Ascending aorta (tissue), 2 donors: ENCODE measurements around the gene INO80E. TPM values are rescaled to one million over a fixed set of nuclear protein-coding genes. Genes with fewer than 3 reads are reported as not detected.
A peak's percentile ranks its signal among the peaks of the same experiment; 100 is the strongest.

Experiments
- DNase-seq, 2 donors: peaks; one replicate each; pipeline ENCODE4 v3.0.0-alpha.2; 2019; ENCODE audit warnings: low spot score in 2 of 2
- H3K27ac ChIP-seq, 2 donors: fragments of 200-600 bp; sonication (generic); one replicate each; pipeline ENCODE4 v1.5.1; 2016 to 2017; ENCODE audit warnings: mild to moderate bottlenecking in 1 of 2
- H3K27me3 ChIP-seq: fragments of 200-600 bp; sonication (generic); one replicate; pipeline ENCODE4 v1.5.1; 2017
- H3K36me3 ChIP-seq, 2 donors: fragments of 200-600 bp; sonication (generic); one replicate each; pipeline ENCODE4 v1.5.1; 2016
- H3K4me1 ChIP-seq, 2 donors: fragments of 200-600 bp; sonication (generic); one replicate each; pipeline ENCODE4 v1.5.1; 2016 to 2017; ENCODE audit warnings: mild to moderate bottlenecking in 1 of 2
- H3K4me3 ChIP-seq, 2 donors: fragments of 200-600 bp; sonication (generic); one replicate each; pipeline ENCODE4 v1.5.1; 2016 to 2017; ENCODE audit warnings: mild to moderate bottlenecking in 1 of 2
- H3K9me3 ChIP-seq, 2 donors: fragments of 200-600 bp; sonication (generic); one replicate each; pipeline ENCODE4 v1.5.1; 2016
- intact Hi-C: fragments of 100-400 bp; cut with DNase I; formaldehyde crosslinking; loops from one replicate; pipeline ENCODE4 v1.15.1; 2023
- total RNA-seq: library from RNA; depleted of rRNA; stranded (reverse); fragments of >200 nt; gene quantifications from one replicate; pipeline ENCODE4 v1.1.0, GENCODE V29; 2016
- TF ChIP-seq, protein P1 (sequence below), 3 experiments: fragments of 200-600 bp in 2 of 3; fragments of 450-650 bp in 1 of 3; sonication (generic) in 2 of 3; IDR thresholded peaks; one replicate each; pipeline ENCODE4 v1.5.1; 2016 to 2019; ENCODE audit warnings: antibody characterized with exemption in 3 of 3, mild to moderate bottlenecking in 1 of 3, moderate library complexity in 1 of 3

INO80E gene
- total RNA-seq, 1 donor from 2014 or later: 44.1 TPM

DNA sequence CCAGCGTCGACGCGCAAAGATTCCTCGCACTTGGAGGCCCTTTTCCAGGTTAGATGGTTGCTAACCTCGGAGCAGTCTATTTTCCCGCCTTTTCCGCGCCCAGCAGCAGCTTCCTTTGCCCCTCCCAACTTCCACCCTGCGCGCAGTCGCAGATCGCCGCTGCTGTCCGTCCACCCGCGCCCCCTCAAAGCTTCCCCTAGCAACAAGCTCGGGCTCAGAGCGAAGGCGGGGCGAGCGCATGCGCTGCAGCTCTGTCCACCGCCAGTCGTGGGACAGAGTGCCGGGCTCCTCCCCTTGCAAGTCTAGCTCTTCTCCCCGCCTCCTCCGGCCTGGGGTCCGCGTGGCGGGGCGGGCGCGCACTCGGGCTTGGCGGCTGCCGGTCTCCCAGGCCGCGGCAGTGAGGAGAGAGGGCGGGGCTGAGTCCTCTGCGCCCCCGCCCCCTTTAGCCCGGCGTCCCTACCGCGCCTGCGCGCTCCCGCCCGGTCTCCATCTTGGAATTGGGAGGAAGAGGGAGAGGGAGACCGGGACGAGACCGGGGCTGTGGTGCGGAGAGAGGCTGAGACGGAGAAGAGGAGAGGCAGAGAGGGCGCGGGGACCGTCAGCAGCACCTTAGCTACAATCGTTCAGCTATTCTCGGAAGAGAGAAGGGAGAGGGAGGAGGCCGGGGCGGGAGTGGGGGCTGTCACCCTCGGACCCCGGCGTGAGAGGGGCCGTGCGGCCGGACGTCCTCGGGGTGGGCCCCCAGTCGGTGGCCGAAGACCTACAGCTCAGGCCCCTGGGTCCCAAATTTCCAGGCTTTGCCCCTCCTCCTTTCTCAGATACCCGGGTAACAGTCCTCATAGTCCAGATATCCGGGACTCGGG is 22.4 kb upstream of the INO80E start, which contains the start of gene TAOK2:
TAOK2 (plus strand) TSS at position 485 of the 863 bp plus-strand sequence. CDS start 3,905 bp downstream, outside the sequence.
- H3K36me3 ChIP-seq: peaks cover 25 to 34% of the 10 kb centered on the region in 2 donors
- TF ChIP-seq, protein P1, sequence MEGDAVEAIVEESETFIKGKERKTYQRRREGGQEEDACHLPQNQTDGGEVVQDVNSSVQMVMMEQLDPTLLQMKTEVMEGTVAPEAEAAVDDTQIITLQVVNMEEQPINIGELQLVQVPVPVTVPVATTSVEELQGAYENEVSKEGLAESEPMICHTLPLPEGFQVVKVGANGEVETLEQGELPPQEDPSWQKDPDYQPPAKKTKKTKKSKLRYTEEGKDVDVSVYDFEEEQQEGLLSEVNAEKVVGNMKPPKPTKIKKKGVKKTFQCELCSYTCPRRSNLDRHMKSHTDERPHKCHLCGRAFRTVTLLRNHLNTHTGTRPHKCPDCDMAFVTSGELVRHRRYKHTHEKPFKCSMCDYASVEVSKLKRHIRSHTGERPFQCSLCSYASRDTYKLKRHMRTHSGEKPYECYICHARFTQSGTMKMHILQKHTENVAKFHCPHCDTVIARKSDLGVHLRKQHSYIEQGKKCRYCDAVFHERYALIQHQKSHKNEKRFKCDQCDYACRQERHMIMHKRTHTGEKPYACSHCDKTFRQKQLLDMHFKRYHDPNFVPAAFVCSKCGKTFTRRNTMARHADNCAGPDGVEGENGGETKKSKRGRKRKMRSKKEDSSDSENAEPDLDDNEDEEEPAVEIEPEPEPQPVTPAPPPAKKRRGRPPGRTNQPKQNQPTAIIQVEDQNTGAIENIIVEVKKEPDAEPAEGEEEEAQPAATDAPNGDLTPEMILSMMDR (IDR thresholded peaks at IDR 0.05): no peak
- intact Hi-C loops: loop anchor here (1.0 to 5.0 kb wide), 5 partner anchors 12 to 166 kb away; partner anchors contain the start of genes CDIPT, INO80E, KCTD13 and MAZ
- peak within 1 kb of the TSS; percentile 85 to 90 for H3K27ac ChIP-seq
- no peaks in the 10 kb centered on the region for H3K27me3 ChIP-seq
- no peaks in the 10 kb centered on the region for H3K9me3 ChIP-seq
- DNase-seq: peak; percentile 94 to 99
- peaks cover 12 to 24% of the 10 kb centered on the region in 2 donors for H3K4me1 ChIP-seq
- peak within 1 kb of the TSS; percentile 80 to 93 for H3K4me3 ChIP-seq

GRCh38 chr16:29974291-29975133 is 21.5 kb upstream of the INO80E start:
- Histone ChIP-seq H3K27me3 (no peaks in the 10 kb centered on the region), H3K27ac (peak overlapping the region; percentile 85 to 90), H3K4me1 (peaks cover 12 to 24% of the 10 kb centered on the region in 2 donors), H3K36me3 (peaks cover 25 to 36% of the 10 kb centered on the region in 2 donors), H3K9me3 (no peaks in the 10 kb centered on the region), H3K4me3 (peak overlapping the region; percentile 80 to 93)
- intact Hi-C loops: loop anchor here (5.0 kb wide), 2 partner anchors 112 to 167 kb away; partner anchors contain the start of genes CDIPT and MAZ
- no peak for DNase-seq
- TF ChIP-seq, protein P1 (IDR thresholded peaks at IDR 0.05): no peak

- peak overlapping the region; percentile 80 to 93 for H3K4me3 ChIP-seq
- no peak for DNase-seq
- H3K4me1 ChIP-seq: peaks cover 12 to 24% of the 10 kb centered on the region in 2 donors
- intact Hi-C loops: no loop called here
- peaks cover 24 to 37% of the 10 kb centered on the region in 2 donors for H3K36me3 ChIP-seq
- H3K27me3 ChIP-seq: no peaks in the 10 kb centered on the region
- TF ChIP-seq, protein P1 (IDR thresholded peaks at IDR 0.05): no peak
- H3K9me3 ChIP-seq: no peaks in the 10 kb centered on the region
- peak overlapping the region in 1 of 2 donors; percentile 90 for H3K27ac ChIP-seq
Observed at GRCh38 chr16:29975134-29975538, 20.9 kb upstream of the INO80E start.

DNA sequence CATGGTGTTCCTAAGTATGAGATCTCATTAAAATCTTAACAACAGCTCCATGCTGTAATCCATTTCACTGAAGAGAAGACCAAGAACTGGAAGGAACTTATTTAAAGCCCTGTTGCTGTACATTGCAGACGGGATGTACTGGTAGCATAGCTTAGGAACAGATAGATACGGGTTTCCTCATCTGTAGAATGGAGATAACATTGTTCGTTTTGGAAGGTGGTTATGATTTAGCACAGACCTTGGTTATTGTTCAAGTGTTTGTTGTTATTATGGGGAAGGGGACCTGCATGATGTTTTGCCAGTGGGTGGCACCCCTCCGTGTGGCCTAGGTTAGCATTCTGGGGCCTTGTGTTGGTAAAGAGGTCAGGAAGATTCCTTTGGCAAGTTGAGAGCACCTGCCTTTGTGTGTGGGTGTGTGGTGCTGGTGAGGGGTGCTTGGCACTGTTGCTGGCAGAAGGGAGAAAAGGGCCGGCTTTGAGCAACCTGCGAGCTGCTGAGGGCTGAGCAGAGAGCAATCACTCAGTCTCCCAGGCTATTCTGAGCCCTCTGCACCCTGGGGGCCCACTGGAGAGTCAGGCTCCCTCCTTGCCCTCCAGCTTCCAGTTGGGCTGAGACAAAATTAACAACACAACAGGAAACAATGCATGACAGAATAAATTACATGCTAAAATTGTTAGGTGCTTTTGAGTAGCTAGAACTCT is 20.1 kb upstream of the INO80E start:
- peak overlapping the region; percentile 2 to 93 for H3K4me3 ChIP-seq
- TF ChIP-seq, protein P1 (IDR thresholded peaks at IDR 0.05): no peak

More for the DNA sequence above, 20.1 kb upstream of the INO80E start:
- peaks cover 27 to 40% of the 10 kb centered on the region in 2 donors for H3K36me3 ChIP-seq
- H3K4me1 ChIP-seq: peaks cover 12 to 24% of the 10 kb centered on the region in 2 donors
- intact Hi-C loops: no loop called here
- no peaks in the 10 kb centered on the region for H3K9me3 ChIP-seq
- peak overlapping the region in 1 of 2 donors; percentile 55 for H3K27ac ChIP-seq
- no peaks in the 10 kb centered on the region for H3K27me3 ChIP-seq
- DNase-seq: no peak
